Activated CD4-positive, CD25-positive, alpha-beta regulatory T cell treated with anti-CD3 and anti-CD28 coated beads, Interleukin-2, amount 50 U/mL, for 24 hours (primary cell): Measurements from ENCODE around the gene LPAR3.
"Not testable (repeated sequence)": the region's sequence is repeated elsewhere in the genome, so short reads cannot be mapped to it uniquely, and the experiment has no call there.

ENCODE experiments used
- ATAC-seq, 2 donors: fragments of 150-1000 bp; cut with Tn5 transposase; one replicate each; pipeline ENCODE4 v1.10.0; 2021; ENCODE audit warnings: mild to moderate bottlenecking in 1 of 2, moderate library complexity in 1 of 2

LPAR3 gene

GRCh38 chr1:84892705-84893618 lies at the start of gene LPAR3:
LPAR3 (minus strand) TSS chr1:84893206; CDS start chr1:84866120, 27,086 bp downstream.
- peak in 1 of 2 donors; percentile 39 for ATAC-seq

GRCh38 chr1:84941843-84942242 lies 48.8 kb upstream of the LPAR3 start:
- no peak for ATAC-seq

GRCh38 chr1:84940481-84940880 lies 47.5 kb upstream of the LPAR3 start:
- ATAC-seq = no peak

GRCh38 chr1:84939761-84940160 lies 46.8 kb upstream of the LPAR3 start:
- ATAC-seq = no peak

- ATAC-seq = no peak
Observed at GRCh38 chr1:84939151-84939550, 46.1 kb upstream of the LPAR3 start.

- ATAC-seq = peak; percentile 38 to 48
Observed at GRCh38 chr1:84936116-84936810, 43.3 kb upstream of the LPAR3 start.

GRCh38 chr1:84933011-84933611 lies 40.1 kb upstream of the LPAR3 start:
- no peak for ATAC-seq

- no peak for ATAC-seq
Observed at GRCh38 chr1:84930831-84931230, 37.8 kb upstream of the LPAR3 start.

GRCh38 chr1:84930329-84930728 lies 37.3 kb upstream of the LPAR3 start:
- ATAC-seq = no peak

- no peak for ATAC-seq
Observed at GRCh38 chr1:84929581-84929980, 36.6 kb upstream of the LPAR3 start.

- ATAC-seq = no peak
Observed at GRCh38 chr1:84928979-84929378, 36.0 kb upstream of the LPAR3 start.

GRCh38 chr1:84923317-84923716 lies 30.3 kb upstream of the LPAR3 start:
- no peak for ATAC-seq

- no peak for ATAC-seq
Observed at GRCh38 chr1:84920159-84920558, 27.2 kb upstream of the LPAR3 start.

- no peak for ATAC-seq
Observed at GRCh38 chr1:84919461-84919970, 26.5 kb upstream of the LPAR3 start.

GRCh38 chr1:84918726-84919336 lies 25.8 kb upstream of the LPAR3 start:
- no peak for ATAC-seq

GRCh38 chr1:84916897-84917296 lies 23.9 kb upstream of the LPAR3 start:
- no peak for ATAC-seq

GRCh38 chr1:84913555-84913892 lies 20.5 kb upstream of the LPAR3 start:
- ATAC-seq = no peak

GRCh38 chr1:84912726-84913554 lies 19.9 kb upstream of the LPAR3 start:
- no peak for ATAC-seq

GRCh38 chr1:84908746-84909464 lies 15.9 kb upstream of the LPAR3 start:
- ATAC-seq = not testable (repeated sequence)

- no peak for ATAC-seq
Observed at GRCh38 chr1:84907095-84907827, 14.3 kb upstream of the LPAR3 start.

- not testable (repeated sequence) for ATAC-seq
Observed at GRCh38 chr1:84902727-84903126, 9.7 kb upstream of the LPAR3 start.
